BJ (cell line): ENCODE results near the gene TMEM151B. TPM values are rescaled to one million over a fixed set of nuclear protein-coding genes. Genes with fewer than 3 reads are reported as not detected.

Experiments used
- CTCF ChIA-PET: fragments of 350-600 bp; formaldehyde crosslinking; extraction: SDS; loops from one replicate; lab custom pipeline; 2021; ENCODE audit warnings: antibody characterized with exemption, inconsistent platforms; lab: Yijun Ruan, JAX
- POLR2A ChIA-PET: fragments of 300-600 bp; sonication (Branson Sonifier 250); formaldehyde crosslinking; extraction: SDS; loops from one replicate; lab custom pipeline; 2021; ENCODE audit warnings: antibody characterized with exemption; lab: Charles Lee
- DNase-seq: peaks from one replicate; pipeline ENCODE4 v3.0.0-alpha.2; 2011; ENCODE audit warnings: low read depth
- H3K27me3 ChIP-seq: 2 replicates; pipeline ENCODE4 v1.6.0; 2011; ENCODE audit warnings: low read length; ENCODE audit not compliant: control insufficient read depth, insufficient read depth
- H3K36me3 ChIP-seq: 2 replicates; pipeline ENCODE4 v1.5.1; 2011; ENCODE audit warnings: low read length; ENCODE audit not compliant: control insufficient read depth, insufficient read depth
- H3K4me3 ChIP-seq: 2 replicates; pipeline ENCODE4 v1.5.1; 2011; ENCODE audit warnings: low read depth, mild to moderate bottlenecking, control low read depth, low read length
- polyA plus RNA-seq: library from polyadenylated mRNA; depleted of rRNA; stranded (reverse); fragments of >200 nt; gene quantifications from 2 replicates; pipeline ENCODE4 v1.2.3, GENCODE V29; 2011
- TF ChIP-seq, protein P1 (sequence below): IDR thresholded peaks from 2 replicates; pipeline ENCODE4 v1.5.1; 2011; ENCODE audit warnings: low read depth, mild to moderate bottlenecking, control low read depth, inconsistent platforms, low read length, moderate library complexity; ENCODE audit not compliant: insufficient read depth

The TMEM151B gene
- polyA plus RNA-seq, 1 experiment: not detected

DNA sequence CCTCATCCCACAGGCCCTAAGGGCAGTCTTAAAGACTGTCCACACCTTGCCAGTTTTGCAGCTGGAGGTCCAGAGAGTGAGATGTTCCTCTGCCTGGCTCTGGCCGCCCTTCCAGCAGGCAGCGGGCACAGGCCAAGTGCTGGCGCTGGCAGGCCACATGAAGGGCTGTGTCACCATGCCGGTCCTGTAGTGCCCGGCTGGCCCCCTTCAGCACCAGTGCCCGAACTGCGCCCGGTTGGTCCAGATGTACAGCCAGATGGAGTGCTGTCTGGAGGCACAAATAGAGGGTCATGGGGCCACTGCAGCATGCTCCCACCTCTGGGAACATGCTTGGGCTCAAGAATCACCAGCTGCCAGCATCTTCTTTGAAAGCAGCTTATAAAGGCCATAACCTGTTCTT, 8.7 kb upstream of the TMEM151B start:
- CTCF ChIA-PET: interaction anchor here (1.1 to 1.4 kb wide), 2 partner anchors 43 to 77 kb away, joined by 4 to 6 read pairs; no protein-coding TSS in a partner anchor
- peaks cover 8% of the 10 kb centered on the region for H3K36me3 ChIP-seq
- TF ChIP-seq, protein P1, sequence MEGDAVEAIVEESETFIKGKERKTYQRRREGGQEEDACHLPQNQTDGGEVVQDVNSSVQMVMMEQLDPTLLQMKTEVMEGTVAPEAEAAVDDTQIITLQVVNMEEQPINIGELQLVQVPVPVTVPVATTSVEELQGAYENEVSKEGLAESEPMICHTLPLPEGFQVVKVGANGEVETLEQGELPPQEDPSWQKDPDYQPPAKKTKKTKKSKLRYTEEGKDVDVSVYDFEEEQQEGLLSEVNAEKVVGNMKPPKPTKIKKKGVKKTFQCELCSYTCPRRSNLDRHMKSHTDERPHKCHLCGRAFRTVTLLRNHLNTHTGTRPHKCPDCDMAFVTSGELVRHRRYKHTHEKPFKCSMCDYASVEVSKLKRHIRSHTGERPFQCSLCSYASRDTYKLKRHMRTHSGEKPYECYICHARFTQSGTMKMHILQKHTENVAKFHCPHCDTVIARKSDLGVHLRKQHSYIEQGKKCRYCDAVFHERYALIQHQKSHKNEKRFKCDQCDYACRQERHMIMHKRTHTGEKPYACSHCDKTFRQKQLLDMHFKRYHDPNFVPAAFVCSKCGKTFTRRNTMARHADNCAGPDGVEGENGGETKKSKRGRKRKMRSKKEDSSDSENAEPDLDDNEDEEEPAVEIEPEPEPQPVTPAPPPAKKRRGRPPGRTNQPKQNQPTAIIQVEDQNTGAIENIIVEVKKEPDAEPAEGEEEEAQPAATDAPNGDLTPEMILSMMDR: no peak

GRCh38 chr6:44262467-44263353, 7.5 kb upstream of the TMEM151B start:
- ChIA-PET CTCF (interaction anchor here (1.1 to 1.4 kb wide), 3 partner anchors 26 to 76 kb away, joined by 4 to 6 read pairs (median 6); no protein-coding TSS in a partner anchor), POLR2A (no interaction called here)
- peaks cover 8% of the 10 kb centered on the region for H3K36me3 ChIP-seq
- TF ChIP-seq, protein P1: no peak
- H3K27me3 ChIP-seq: no peaks in the 10 kb centered on the region; the same call in 1 of the 2 replicates
- peak overlapping the region; percentile 74; the same call in 1 of the 2 replicates for H3K4me3 ChIP-seq
- DNase-seq: no peak

More for the DNA sequence above, 8.7 kb upstream of the TMEM151B start:
- no peak for DNase-seq
- Histone ChIP-seq H3K4me3 (no peak overlapping the region), H3K27me3 (no peaks in the 10 kb centered on the region; the same call in 1 of the 2 replicates)
- POLR2A ChIA-PET: no interaction called here

DNA sequence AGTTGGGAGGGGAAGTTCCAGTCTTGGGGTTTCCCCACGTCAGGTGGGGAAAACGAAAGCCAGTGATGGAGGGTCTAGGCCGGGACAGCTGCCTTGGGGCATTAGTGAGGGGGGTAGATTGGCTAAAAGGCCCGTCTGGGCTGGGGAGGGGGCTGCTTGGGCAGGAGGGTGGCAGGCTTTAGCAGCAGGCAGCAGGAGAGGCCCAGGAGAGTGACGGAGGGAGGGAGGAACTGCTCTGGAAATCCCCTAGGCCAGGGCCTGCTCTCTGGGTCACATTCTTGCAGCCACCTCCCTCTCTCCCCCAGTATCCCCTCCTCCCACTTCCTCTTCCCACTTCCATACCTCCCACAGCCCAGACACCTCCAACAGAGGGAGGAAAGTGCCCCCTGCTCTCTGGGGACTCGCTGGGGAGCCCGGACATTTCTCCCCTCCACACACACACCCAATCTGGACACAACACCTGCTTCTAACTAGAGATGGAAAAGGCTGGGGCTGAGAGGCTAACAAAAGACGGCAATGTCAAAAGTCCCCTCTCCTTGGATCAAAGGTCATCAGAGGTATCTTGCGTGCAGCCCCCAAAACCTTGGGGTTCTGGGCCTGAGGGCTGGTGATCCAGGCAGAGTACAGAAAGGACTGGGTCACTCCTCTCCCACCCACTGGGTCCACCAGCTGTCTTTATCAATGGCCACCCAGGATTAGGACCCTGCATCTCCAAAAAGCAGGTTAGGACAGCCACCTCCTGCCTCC, 6.7 kb upstream of the TMEM151B start:
- no peak for DNase-seq
- Histone ChIP-seq H3K27me3 (peaks cover 4% of the 10 kb centered on the region), H3K36me3 (peaks cover 6% of the 10 kb centered on the region), H3K4me3 (peak overlapping the region; percentile 74)
- ChIA-PET CTCF (interaction anchor here (0.5 to 1.6 kb wide), 4 partner anchors 9 to 91 kb away, joined by 3 to 7 read pairs (median 6); no protein-coding TSS in a partner anchor), POLR2A (no interaction called here)
- TF ChIP-seq, protein P1: no peak

GRCh38 chr6:44264154-44265006, 5.9 kb upstream of the TMEM151B start:
- Histone ChIP-seq H3K27me3 (peaks cover 11% of the 10 kb centered on the region), H3K36me3 (peaks cover 4% of the 10 kb centered on the region), H3K4me3 (peak overlapping the region; percentile 74)
- ChIA-PET CTCF (interaction anchor here (0.5 to 8.7 kb wide), 7 partner anchors 10 to 92 kb away, joined by 3 to 138 read pairs (median 3); no protein-coding TSS in a partner anchor), POLR2A (interaction anchor here (0.5 kb wide), 1 partner anchor 43 kb away, joined by 6 read pairs; no protein-coding TSS in a partner anchor)
- TF ChIP-seq, protein P1: no peak
- no peak for DNase-seq
